Astrocyte (in vitro differentiated cells and primary cell): ENCODE data around the gene CDX2.

Source experiments
- EZH2 ChIP-seq: IDR thresholded peaks from 2 replicates; pipeline ENCODE4 v1.6.1; 2012; ENCODE audit warnings: mild to moderate bottlenecking, low read length, inconsistent platforms; ENCODE audit not compliant: insufficient read depth
- TF ChIP-seq, protein P1 (sequence below): IDR thresholded peaks from 2 replicates; pipeline ENCODE4 v1.5.1; 2011; ENCODE audit warnings: low read depth, mild to moderate bottlenecking, inconsistent platforms, low read length, moderate library complexity; ENCODE audit not compliant: insufficient read depth

DNA sequence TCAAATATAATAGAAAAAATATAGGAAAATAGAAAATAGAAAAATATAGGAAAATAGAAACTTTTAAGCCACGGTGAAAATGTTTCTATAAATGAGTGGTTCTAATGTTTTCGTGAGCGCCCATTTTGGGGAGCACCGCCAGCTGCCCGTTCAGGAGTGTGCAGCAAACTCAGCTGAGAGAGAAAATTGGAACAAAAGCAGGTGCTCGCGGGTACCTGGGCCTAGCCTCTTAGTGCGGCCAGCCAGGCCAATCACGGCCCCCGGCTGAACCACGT lies 49.5 kb downstream of the CDX2 start:
- TF ChIP-seq, protein P1, sequence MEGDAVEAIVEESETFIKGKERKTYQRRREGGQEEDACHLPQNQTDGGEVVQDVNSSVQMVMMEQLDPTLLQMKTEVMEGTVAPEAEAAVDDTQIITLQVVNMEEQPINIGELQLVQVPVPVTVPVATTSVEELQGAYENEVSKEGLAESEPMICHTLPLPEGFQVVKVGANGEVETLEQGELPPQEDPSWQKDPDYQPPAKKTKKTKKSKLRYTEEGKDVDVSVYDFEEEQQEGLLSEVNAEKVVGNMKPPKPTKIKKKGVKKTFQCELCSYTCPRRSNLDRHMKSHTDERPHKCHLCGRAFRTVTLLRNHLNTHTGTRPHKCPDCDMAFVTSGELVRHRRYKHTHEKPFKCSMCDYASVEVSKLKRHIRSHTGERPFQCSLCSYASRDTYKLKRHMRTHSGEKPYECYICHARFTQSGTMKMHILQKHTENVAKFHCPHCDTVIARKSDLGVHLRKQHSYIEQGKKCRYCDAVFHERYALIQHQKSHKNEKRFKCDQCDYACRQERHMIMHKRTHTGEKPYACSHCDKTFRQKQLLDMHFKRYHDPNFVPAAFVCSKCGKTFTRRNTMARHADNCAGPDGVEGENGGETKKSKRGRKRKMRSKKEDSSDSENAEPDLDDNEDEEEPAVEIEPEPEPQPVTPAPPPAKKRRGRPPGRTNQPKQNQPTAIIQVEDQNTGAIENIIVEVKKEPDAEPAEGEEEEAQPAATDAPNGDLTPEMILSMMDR = no peak
- TF ChIP-seq EZH2 = no peak
